T-helper 17 cell (primary cell): ENCODE data around the gene EXTL1. TPM values are rescaled to one million over a fixed set of nuclear protein-coding genes. Genes with fewer than 3 reads are reported as not detected.

Experiments
- ATAC-seq: fragments of 150-1000 bp; cut with Tn5 transposase; 2 replicates; pipeline ENCODE4 v1.10.0; 2021; ENCODE audit warnings: mild to moderate bottlenecking, moderate library complexity
- DNase-seq, 3 donors: peaks; one replicate each; pipeline versions ENCODE4 v3.0.0 to v3.0.0-alpha.2; 2020 to 2021
- H3K9me3 ChIP-seq: one replicate; pipeline ENCODE4 v1.7.0; 2013; ENCODE audit warnings: low read length, mild to moderate bottlenecking; ENCODE audit not compliant: control insufficient read depth, poor library complexity, severe bottlenecking
- H3K27ac Mint-ChIP-seq: one replicate; pipeline ENCODE4 v1.8.0; 2022; ENCODE audit warnings: mild to moderate bottlenecking, moderate library complexity, mixed read lengths
- H3K27me3 Mint-ChIP-seq: one replicate; pipeline ENCODE4 v1.8.0; 2022; ENCODE audit warnings: mixed read lengths
- H3K36me3 Mint-ChIP-seq: one replicate; pipeline ENCODE4 v1.8.0; 2022; ENCODE audit warnings: low read depth, mixed read lengths
- H3K4me1 Mint-ChIP-seq: one replicate; pipeline ENCODE4 v1.8.0; 2022; ENCODE audit warnings: mild to moderate bottlenecking, mixed read lengths
- H3K4me3 Mint-ChIP-seq: one replicate; pipeline ENCODE4 v1.8.0; 2022; ENCODE audit warnings: mild to moderate bottlenecking, moderate library complexity, mixed read lengths
- total RNA-seq, 4 donors: library from RNA in 2 of 4; stranded (reverse) in 2 of 4; gene quantifications; one replicate each; pipeline ENCODE4 v1.2.3 and lab custom pipeline; 2022 to 2026

Gene EXTL1
- total RNA-seq, 2 donors from 2014 or later: not detected

DNA sequence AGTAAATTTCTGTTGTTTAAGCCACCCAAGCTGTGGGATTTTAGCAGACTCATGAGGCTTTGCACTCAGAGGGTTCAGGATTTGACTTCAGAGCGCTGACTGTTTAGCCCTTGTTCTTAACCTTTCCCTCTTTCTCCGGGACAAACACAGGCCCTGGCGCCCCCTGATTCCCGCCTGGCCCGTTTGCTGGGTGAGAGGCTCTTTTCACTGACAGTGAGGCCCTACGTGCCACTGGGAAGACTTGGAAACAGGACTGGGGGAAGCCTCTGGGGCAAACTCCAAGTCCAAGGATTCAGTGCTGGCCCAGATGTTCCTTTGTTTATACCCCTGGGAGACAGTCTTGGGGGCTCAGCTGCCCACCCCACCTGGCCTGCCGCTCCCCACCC is 57.6 kb downstream of the EXTL1 start:
- H3K27me3 Mint-ChIP-seq: peaks cover 61% of the 10 kb centered on the region
- peaks cover 2% of the 10 kb centered on the region for H3K36me3 Mint-ChIP-seq
- DNase-seq: no peak
- H3K9me3 ChIP-seq: no peaks in the 10 kb centered on the region
- no peak overlapping the region for H3K4me3 Mint-ChIP-seq
- H3K27ac Mint-ChIP-seq: no peak overlapping the region
- peaks cover 12% of the 10 kb centered on the region for H3K4me1 Mint-ChIP-seq
- no peak for ATAC-seq

DNA sequence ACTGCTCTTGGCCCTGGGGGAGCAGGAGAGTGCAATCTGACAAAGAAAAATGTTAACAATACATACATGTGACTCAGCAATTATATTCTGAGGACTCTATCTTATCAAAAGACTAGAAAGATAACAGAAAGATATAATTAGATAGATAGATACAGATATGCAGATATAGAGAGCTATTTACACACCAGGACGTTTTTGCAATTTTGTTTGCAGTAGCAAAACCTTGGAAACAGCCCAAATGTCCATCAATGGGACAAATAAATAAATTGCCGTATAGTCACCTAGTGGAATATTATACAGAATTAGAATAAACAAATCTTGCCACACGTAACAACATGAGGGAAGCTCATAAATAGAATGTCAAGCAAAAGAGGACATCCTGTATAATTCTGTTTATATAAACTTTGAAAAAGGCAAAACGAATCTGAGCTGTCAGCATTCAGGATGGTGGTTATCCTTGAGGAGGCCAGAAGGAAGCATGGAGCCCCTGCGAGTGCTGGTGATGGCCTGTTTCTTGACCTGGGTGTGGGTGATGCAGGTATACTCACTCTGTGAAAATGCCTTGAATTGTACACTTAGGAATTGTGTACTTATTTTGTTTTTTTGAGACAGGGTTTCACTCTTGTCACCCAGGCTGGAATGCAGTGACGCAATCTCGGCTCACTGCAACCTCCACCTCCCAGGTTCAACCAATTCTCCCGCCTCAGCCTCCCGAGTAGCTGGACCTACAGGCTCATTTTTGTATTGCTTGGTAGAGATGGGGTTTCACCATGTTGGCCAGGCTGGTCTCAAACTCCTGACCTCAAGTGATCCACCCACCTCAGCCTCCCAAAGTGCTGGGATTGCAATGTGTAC is 58.6 kb downstream of the EXTL1 start:
- no peak for DNase-seq
- peaks cover 64% of the 10 kb centered on the region for H3K27me3 Mint-ChIP-seq
- H3K4me3 Mint-ChIP-seq: no peak overlapping the region
- H3K27ac Mint-ChIP-seq: no peak overlapping the region
- peaks cover 4% of the 10 kb centered on the region for H3K36me3 Mint-ChIP-seq
- peaks cover 12% of the 10 kb centered on the region for H3K4me1 Mint-ChIP-seq
- no peak for ATAC-seq
- no peaks in the 10 kb centered on the region for H3K9me3 ChIP-seq

DNA sequence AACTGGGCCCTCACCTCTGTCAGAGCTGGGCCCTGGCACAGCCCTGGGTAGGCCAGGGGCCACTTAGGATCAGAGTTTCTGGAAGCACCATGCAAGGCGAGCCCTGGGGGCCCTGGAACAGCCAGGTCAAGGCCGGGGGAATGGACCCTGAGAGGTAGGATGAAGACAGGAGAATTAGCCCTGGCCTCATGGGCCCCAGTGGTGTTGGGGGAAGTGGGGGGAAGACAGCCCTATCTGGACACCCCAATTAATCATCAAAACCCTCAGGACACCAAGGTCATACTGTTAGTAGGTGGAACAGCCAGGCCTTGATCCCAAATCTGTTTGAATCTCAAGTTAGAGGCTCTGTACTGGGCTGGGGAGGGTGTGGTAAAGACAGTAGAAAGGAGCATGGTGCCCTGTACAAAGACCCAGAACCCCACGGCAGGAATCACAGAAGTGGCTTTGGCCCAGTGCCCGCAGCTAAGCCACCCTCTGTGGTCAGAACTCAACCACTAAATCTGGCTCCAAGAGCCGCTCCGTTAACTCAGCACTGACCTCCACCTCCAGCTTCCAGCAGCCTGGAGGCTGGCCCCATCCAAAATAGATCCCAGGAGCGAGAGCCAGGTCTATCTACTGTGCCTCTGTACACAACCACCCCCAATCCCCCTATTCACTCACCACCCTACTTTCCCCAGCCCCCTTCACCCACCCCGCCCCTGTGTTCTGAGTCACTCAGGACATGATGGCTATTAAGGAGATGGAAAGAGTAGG is 59.9 kb downstream of the EXTL1 start:
- ATAC-seq: no peak
- H3K4me3 Mint-ChIP-seq: no peak overlapping the region

DNA sequence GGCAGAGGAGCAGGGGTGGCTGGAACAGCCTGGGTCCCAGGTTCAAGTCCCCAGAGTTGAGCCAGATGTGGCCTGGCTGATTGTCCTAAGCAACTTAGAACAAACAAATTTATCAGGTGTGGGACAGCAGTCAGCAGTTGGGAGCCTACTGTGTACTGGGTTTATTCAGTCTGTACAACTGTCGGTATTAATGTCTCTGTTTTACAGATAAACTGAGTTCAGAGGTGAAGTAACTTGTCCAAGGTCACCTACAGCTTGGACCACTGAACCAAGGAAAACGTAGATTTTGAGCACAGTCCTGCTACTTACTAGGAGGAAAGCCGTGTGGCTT is 60.4 kb downstream of the EXTL1 start:
- Mint-ChIP-seq H3K4me3 (no peak overlapping the region), H3K4me1 (no peaks in the 10 kb centered on the region), H3K27me3 (peaks cover 68% of the 10 kb centered on the region), H3K36me3 (peaks cover 4% of the 10 kb centered on the region), H3K27ac (no peak overlapping the region)
- no peak for DNase-seq
- no peaks in the 10 kb centered on the region for H3K9me3 ChIP-seq
- no peak for ATAC-seq

More for the DNA sequence above, 59.9 kb downstream of the EXTL1 start:
- Mint-ChIP-seq H3K4me1 (no peaks in the 10 kb centered on the region), H3K27ac (no peak overlapping the region), H3K36me3 (peaks cover 4% of the 10 kb centered on the region), H3K27me3 (peaks cover 66% of the 10 kb centered on the region)
- no peaks in the 10 kb centered on the region for H3K9me3 ChIP-seq
- no peak for DNase-seq

DNA sequence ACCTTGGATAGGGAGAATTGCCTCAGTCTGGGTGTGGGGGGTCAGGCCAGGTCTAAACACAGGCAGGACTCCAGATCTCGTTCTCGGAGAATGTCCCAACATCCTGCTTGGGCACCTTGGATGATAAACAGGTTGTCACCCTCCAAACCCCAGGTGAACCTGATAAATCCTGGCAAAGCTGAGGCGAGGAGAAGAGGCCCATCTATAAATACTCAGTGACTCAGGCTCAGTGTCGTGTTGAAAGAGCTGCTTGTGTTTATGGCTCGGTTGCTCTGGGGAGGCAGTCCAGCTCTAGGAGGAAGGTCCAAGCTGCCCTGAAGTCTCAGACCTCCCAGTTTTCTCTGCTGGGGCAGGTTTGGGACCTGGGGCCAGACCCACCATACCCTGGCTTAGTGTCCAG is 61.6 kb downstream of the EXTL1 start:
- no peak overlapping the region for H3K4me3 Mint-ChIP-seq
- no peak for ATAC-seq
- H3K36me3 Mint-ChIP-seq: peaks cover 4% of the 10 kb centered on the region
- H3K9me3 ChIP-seq: no peaks in the 10 kb centered on the region
- peaks cover 61% of the 10 kb centered on the region for H3K27me3 Mint-ChIP-seq
- H3K27ac Mint-ChIP-seq: no peak overlapping the region
- H3K4me1 Mint-ChIP-seq: no peaks in the 10 kb centered on the region
- DNase-seq: no peak

DNA sequence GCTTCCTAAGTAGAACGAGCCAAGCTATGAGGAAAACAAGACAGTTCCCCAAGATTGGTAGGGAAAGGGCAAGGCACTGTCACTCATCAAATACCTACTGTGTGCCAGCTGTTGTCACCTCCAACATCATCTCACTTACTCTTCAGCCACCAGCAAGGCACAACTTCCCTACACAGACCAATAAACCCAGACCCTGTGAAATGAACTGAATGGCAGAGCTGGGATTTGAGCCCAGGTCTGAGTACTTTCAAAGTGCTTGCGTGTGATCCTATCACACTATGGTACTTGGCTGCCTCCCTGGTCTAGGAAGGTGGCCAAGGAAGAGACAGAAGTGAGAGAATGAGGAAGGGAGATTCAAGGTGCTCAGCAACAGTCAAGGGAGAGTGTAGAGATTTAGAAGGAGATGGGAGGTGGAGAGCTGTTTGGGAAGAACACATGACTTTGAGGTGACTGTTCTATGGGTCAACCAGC is 62.6 kb downstream of the EXTL1 start:
- H3K4me3 Mint-ChIP-seq: no peak overlapping the region
- DNase-seq (no peak), ATAC-seq (no peak)
- H3K9me3 ChIP-seq: no peaks in the 10 kb centered on the region
- peaks cover 52% of the 10 kb centered on the region for H3K27me3 Mint-ChIP-seq
- H3K27ac Mint-ChIP-seq: no peak overlapping the region
- H3K36me3 Mint-ChIP-seq: peaks cover 4% of the 10 kb centered on the region
- H3K4me1 Mint-ChIP-seq: no peaks in the 10 kb centered on the region

DNA sequence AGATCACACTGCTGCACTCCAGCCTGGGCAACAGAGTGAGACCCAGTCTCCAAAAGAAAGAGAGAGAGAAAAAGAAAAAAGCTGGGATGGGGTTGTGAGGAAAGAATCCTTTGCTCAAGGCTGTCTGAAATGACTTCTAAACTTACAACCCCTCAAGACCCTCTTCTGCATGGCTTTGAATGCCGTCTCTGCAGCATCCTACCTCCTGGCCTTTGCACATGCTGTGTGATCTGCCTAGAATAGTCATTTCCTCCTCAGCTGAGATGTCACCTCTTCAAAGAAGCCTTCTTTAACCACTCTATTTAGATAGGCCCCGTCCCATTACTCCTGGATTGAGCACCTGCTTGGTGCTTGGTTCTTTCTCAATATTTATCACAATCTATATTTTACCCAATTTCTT is 63.3 kb downstream of the EXTL1 start:
- peaks cover 4% of the 10 kb centered on the region for H3K36me3 Mint-ChIP-seq
- H3K27me3 Mint-ChIP-seq: peaks cover 49% of the 10 kb centered on the region
- H3K9me3 ChIP-seq: no peaks in the 10 kb centered on the region
- H3K27ac Mint-ChIP-seq: no peak overlapping the region
- H3K4me1 Mint-ChIP-seq: no peaks in the 10 kb centered on the region
- no peak for DNase-seq
- no peak for ATAC-seq
- H3K4me3 Mint-ChIP-seq: no peak overlapping the region

Other genes with a start within 250 kb of the EXTL1 start
- 10 to 100 TPM; 24.5 to 25.2 TPM for gene SELENON, start 221.6 kb upstream of the EXTL1 start, total RNA-seq
- 10 to 100 TPM; 30.4 to 37.4 TPM for gene MTFR1L, start 201.8 kb upstream of the EXTL1 start, total RNA-seq
- gene AUNIP, start 162.3 kb upstream of the EXTL1 start, total RNA-seq: under 1 TPM in 1 of 2 donors, not detected in 1; 0.31 TPM
- gene PAQR7, start 146.1 kb upstream of the EXTL1 start, total RNA-seq: 1 to 10 TPM; 1.4 to 2.6 TPM
- 10 to 100 TPM in 1 of 2 donors, 1 to 10 TPM in 1; 9.3 to 13.8 TPM for gene STMN1, start 115.4 kb upstream of the EXTL1 start, total RNA-seq
- gene PAFAH2, start 23.7 kb upstream of the EXTL1 start, total RNA-seq: 1 to 10 TPM; 4.9 to 6.9 TPM
- not detected for gene SLC30A2, start 24.3 kb downstream of the EXTL1 start, total RNA-seq
- gene TRIM63, start 45.9 kb downstream of the EXTL1 start, total RNA-seq: not detected
- gene PDIK1L, start 90.0 kb downstream of the EXTL1 start, total RNA-seq: 1 to 10 TPM; 6.8 to 7.6 TPM
- gene FAM110D, start 137.3 kb downstream of the EXTL1 start, total RNA-seq: not detected
- gene C1orf232, start 147.2 kb downstream of the EXTL1 start, total RNA-seq: not detected
- 10 to 100 TPM; 15.6 to 15.9 TPM for gene ZNF593, start 148.1 kb downstream of the EXTL1 start, total RNA-seq
- gene ZNF593OS, start 150.1 kb downstream of the EXTL1 start, total RNA-seq: not detected
- gene CNKSR1, start 155.7 kb downstream of the EXTL1 start, total RNA-seq: 1 to 10 TPM; 3.8 to 5.4 TPM
- gene CATSPER4, start 168.8 kb downstream of the EXTL1 start, total RNA-seq: not detected
- 10 to 100 TPM; 12.5 to 14.3 TPM for gene CEP85, start 212.4 kb downstream of the EXTL1 start, total RNA-seq